ENCODE results near the gene OR2C1. TPM values are rescaled to one million over a fixed set of nuclear protein-coding genes. Genes with fewer than 3 reads are reported as not detected.

Gene OR2C1
- under 1 TPM in 7 of 8 experiments, not detected in 1; 0.20 to 0.86 (median 0.31) TPM for total RNA-seq

DNA sequence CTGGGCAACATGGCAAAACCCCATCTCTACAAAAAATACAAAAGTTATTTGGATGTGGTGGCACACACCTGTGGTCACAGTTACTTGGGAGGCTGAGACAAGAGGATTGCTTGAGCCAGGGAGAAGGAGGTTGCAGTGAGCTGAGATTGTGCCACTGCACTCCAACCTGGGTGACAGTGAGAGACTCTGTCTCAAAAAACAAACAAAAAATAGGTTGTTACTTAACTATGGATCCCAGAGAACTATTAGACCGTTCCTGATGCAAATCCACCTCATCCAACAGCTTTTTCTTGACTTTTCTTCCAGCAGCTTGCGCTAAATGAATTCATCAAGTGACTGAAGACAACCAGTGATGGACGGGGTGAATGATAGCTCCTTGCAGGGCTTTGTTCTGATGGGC lies at the start of gene OR2C1:
TSS of gene OR2C1 (plus strand) at position 301 of the 400 bp plus-strand sequence. CDS start at position 353, 52 bp downstream.
- WGBS, 10 experiments = 0 to 75% (median 23%) methylated on average over 1 to 3 of the region's 3 CpGs; no CpG with 5 or more reads in 4 of the 10 experiments
- no peaks in the 10 kb centered on the region for H3K4me1 ChIP-seq (replicated peaks in 1 of 2)
- in situ Hi-C loops (cut with MboI; ENCODE audit: low pct_unique_long_range_greater_than_20kb in 2 of 9, low sequenced_read_pairs in 9 of 9, unreplicated experiment in 9 of 9) = no loop called here
- ATAC-seq (replicated peaks in 6 of 8) = no peak
- no peak within 1 kb of the TSS for H3K27ac ChIP-seq
- H3K4me3 ChIP-seq = no peak within 1 kb of the TSS

DNA sequence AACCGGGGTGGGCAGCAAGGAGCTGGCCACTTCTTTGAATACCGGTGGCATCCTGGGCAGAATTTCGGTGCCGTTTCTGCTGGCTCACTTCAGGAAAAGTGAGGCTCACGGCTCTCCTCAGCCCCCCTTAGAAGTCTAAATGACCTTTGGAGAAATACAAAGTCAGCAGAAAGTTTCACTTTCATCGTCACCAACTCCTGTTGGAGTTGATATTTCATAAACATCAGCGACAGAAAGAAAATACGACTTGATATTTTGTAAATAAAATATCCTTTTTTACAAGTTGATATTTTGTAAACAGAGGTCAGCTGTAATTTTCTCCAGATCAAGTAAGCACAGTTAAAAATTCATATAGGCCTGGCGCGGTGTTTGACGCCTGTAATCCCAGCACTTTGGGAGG lies 49.6 kb upstream of the OR2C1 start:
- Histone ChIP-seq H3K4me1 (replicated peaks in 1 of 2) (peaks cover 3 to 8% of the 10 kb centered on the region in 2 donors), H3K4me3 (peak overlapping the region; percentile 63 to 97 (median 83)), H3K27ac (peak overlapping the region; percentile 94 to 98)
- in situ Hi-C loops (cut with MboI; ENCODE audit: low pct_unique_long_range_greater_than_20kb in 2 of 9, low sequenced_read_pairs in 9 of 9, unreplicated experiment in 9 of 9) = no loop called here
- no peak for ATAC-seq (replicated peaks in 6 of 8)
- WGBS, 10 experiments = 33 to 93% (median 78%) methylated on average over 2 to 11 of the region's 11 CpGs; no CpG with 5 or more reads in 1 of the 10 experiments

DNA sequence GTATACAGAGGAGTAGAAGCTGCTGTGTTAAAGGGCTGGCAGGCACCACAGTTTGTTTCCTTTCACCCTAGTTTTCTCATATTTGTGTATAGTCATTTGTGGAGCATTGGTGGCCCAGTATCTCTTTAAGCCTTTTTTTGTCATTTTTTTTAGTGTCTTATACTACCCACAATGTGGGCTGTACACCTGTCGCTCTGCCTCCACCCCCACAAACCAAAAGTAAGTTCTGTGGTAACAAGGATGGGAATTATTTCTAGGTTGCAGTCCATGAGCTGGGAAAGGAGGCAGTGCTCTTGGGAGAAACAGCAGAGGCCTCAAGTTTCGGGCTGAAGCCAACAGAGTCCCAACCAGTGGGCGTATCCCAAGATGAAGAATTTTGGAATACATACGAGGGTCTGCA lies 44.2 kb upstream of the OR2C1 start:
- Histone ChIP-seq H3K4me1 (replicated peaks in 1 of 2) (no peaks in the 10 kb centered on the region), H3K4me3 (no peak overlapping the region), H3K27ac (no peak overlapping the region)
- no peak for ATAC-seq (replicated peaks in 6 of 8)
- 80 to 100% (median 100%) methylated on average over 1 to 4 of the region's 4 CpGs for WGBS, 10 experiments
- in situ Hi-C loops (cut with MboI; ENCODE audit: low pct_unique_long_range_greater_than_20kb in 2 of 9, low sequenced_read_pairs in 9 of 9, unreplicated experiment in 9 of 9) = no loop called here

- Histone ChIP-seq H3K27ac (no peak overlapping the region), H3K4me1 (replicated peaks in 1 of 2) (no peaks in the 10 kb centered on the region), H3K4me3 (no peak overlapping the region)
- in situ Hi-C loops (cut with MboI; ENCODE audit: low pct_unique_long_range_greater_than_20kb in 2 of 9, low sequenced_read_pairs in 9 of 9, unreplicated experiment in 9 of 9) = no loop called here
- ATAC-seq (replicated peaks in 6 of 8) = no peak
- WGBS, 10 experiments = 71 to 100% (median 98%) methylated on average over 1 to 3 of the region's 3 CpGs
These were observed 38.2 kb upstream of the OR2C1 start for GRCh38 chr16:3317315-3317999.

GRCh38 chr16:3321816-3322215 lies 33.9 kb upstream of the OR2C1 start:
- Histone ChIP-seq H3K4me3 (no peak overlapping the region), H3K4me1 (replicated peaks in 1 of 2) (no peaks in the 10 kb centered on the region), H3K27ac (no peak overlapping the region)
- 32 to 100% (median 70%) methylated on average over 1 to 2 of the region's 2 CpGs; no CpG with 5 or more reads in 1 of the 10 experiments for whole genome bisulfite sequencing, 10 experiments
- in situ Hi-C loops (cut with MboI; ENCODE audit: low pct_unique_long_range_greater_than_20kb in 2 of 9, low sequenced_read_pairs in 9 of 9, unreplicated experiment in 9 of 9) = no loop called here
- no peak for ATAC-seq (replicated peaks in 6 of 8)

DNA sequence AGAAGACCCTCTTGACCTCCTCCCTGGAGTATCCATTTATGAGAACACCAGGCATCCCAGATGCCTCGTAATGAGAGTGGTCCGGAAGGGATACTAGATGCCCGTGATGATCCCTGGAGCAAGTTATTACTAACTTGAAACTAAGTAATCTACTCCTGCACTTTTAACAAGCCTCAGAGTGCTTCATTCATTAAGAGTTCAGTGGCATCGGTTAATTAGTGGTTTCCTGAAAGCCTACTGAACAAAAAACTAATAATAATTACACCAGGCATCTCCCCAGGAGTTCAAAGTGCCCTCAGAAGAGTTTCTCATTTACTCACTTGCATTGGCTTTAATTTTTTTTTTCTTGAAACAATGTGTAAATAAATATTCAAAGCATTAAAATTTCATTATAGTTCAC lies 28.2 kb upstream of the OR2C1 start:
- 0 to 60% (median 47%) methylated on average over 1 to 4 of the region's 4 CpGs for WGBS, 10 experiments

GRCh38 chr16:3328104-3328503 lies 27.6 kb upstream of the OR2C1 start:
- WGBS, 10 experiments = 19 to 58% (median 51%) methylated on average over 1 to 3 of the region's 3 CpGs; no CpG with 5 or more reads in 2 of the 10 experiments

More for the DNA sequence above, 28.2 kb upstream of the OR2C1 start:
- Histone ChIP-seq H3K4me3 (no peak overlapping the region), H3K27ac (no peak overlapping the region), H3K4me1 (replicated peaks in 1 of 2) (no peaks in the 10 kb centered on the region)
- no peak for ATAC-seq (replicated peaks in 6 of 8)
- in situ Hi-C loops (cut with MboI; ENCODE audit: low pct_unique_long_range_greater_than_20kb in 2 of 9, low sequenced_read_pairs in 9 of 9, unreplicated experiment in 9 of 9) = no loop called here

GRCh38 chr16:3328643-3329042 lies 27.0 kb upstream of the OR2C1 start:
- Histone ChIP-seq H3K4me3 (no peak overlapping the region), H3K4me1 (replicated peaks in 1 of 2) (no peaks in the 10 kb centered on the region), H3K27ac (no peak overlapping the region)
- ATAC-seq (replicated peaks in 6 of 8) = no peak
- in situ Hi-C loops (cut with MboI; ENCODE audit: low pct_unique_long_range_greater_than_20kb in 2 of 9, low sequenced_read_pairs in 9 of 9, unreplicated experiment in 9 of 9) = no loop called here
- 0 to 50% (median 27%) methylated on average over 1 to 2 of the region's 2 CpGs; no CpG with 5 or more reads in 4 of the 10 experiments for WGBS, 10 experiments

More at GRCh38 chr16:3328104-3328503, 27.6 kb upstream of the OR2C1 start:
- Histone ChIP-seq H3K4me1 (replicated peaks in 1 of 2) (no peaks in the 10 kb centered on the region), H3K4me3 (no peak overlapping the region), H3K27ac (no peak overlapping the region)
- ATAC-seq (replicated peaks in 6 of 8) = no peak
- in situ Hi-C loops (cut with MboI; ENCODE audit: low pct_unique_long_range_greater_than_20kb in 2 of 9, low sequenced_read_pairs in 9 of 9, unreplicated experiment in 9 of 9) = no loop called here

DNA sequence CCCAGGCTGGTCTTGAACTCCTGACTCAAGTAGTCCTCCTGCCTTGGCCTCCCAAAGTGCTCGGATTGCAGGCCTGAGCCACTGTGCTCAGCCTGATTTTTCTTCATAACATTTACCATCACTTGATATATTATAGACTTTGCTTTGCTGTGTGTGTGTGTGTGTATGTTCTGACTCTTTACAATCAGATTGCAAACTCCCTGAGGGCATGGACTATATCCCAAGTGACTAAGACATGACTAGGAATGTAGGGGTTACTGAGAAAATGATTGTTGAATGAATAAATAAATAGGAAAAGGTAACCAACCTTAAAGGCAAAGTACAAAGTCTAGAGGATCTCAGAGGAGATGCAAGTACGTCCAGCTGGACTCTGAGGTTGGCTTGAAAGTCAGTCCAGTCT lies 9.6 kb upstream of the OR2C1 start:
- no peak for ATAC-seq (replicated peaks in 6 of 8)
- no peaks in the 10 kb centered on the region for H3K4me1 ChIP-seq (replicated peaks in 1 of 2)
- no peak overlapping the region for H3K4me3 ChIP-seq
- in situ Hi-C loops (cut with MboI; ENCODE audit: low pct_unique_long_range_greater_than_20kb in 2 of 9, low sequenced_read_pairs in 9 of 9, unreplicated experiment in 9 of 9) = no loop called here
- no peak overlapping the region for H3K27ac ChIP-seq
- WGBS, 10 experiments = 0 to 71% (median 30%) methylated on average over 1 to 2 of the region's 2 CpGs

DNA sequence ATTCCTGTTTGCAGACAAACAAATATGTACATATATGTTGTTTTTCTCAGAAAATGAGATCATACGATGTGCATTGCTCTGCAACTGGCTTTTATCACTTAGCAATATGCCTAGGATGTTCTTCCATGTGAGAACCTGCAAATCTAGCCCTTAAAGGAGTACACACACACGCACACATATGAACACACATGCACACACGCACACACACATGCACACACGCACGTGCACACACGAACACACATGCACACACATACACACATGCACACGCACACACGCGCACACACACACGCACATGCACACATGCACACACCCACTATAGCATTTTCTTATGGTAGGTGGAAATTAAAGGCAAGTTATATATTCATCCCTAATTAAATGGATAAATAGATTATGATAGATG lies 8.1 kb upstream of the OR2C1 start:
- no peak for ATAC-seq (replicated peaks in 6 of 8)
- no peak overlapping the region for H3K4me3 ChIP-seq
- no peaks in the 10 kb centered on the region for H3K4me1 ChIP-seq (replicated peaks in 1 of 2)
- H3K27ac ChIP-seq = no peak overlapping the region
- 20 to 86% (median 55%) methylated on average over 1 to 8 of the region's 10 CpGs for WGBS, 10 experiments
- in situ Hi-C loops (cut with MboI; ENCODE audit: low pct_unique_long_range_greater_than_20kb in 2 of 9, low sequenced_read_pairs in 9 of 9, unreplicated experiment in 9 of 9) = no loop called here

DNA sequence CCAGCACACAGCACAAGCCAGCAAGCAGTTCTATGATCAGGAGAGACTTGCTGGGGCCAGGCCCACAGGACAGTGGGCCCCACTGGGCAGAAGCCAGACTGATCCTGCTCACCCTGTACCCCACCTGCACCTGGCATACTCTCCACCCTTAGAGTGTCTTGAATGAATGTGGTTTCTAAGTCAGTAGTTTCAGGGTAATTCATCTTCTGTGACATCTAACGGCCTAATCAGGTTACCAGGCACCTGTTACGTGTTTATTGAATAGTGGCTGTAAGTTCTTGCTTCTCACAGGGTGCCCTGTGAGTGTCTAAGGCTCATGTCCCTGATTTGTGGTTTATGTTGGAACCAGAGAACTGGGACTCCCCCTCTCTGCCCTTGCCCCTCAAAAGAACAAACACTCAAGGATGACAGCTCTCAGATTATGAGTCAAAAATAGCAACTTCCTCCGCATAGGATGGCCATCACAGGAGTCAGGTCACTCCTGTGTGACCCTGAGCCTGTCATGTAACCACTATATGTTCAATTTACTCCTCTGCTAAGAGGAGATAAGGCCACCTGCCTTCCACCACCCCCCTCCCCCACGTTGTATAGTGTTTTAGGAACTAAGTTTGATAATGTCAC lies 7.0 kb upstream of the OR2C1 start:
- ATAC-seq (replicated peaks in 6 of 8) = no peak
- no peak overlapping the region for H3K27ac ChIP-seq

DNA sequence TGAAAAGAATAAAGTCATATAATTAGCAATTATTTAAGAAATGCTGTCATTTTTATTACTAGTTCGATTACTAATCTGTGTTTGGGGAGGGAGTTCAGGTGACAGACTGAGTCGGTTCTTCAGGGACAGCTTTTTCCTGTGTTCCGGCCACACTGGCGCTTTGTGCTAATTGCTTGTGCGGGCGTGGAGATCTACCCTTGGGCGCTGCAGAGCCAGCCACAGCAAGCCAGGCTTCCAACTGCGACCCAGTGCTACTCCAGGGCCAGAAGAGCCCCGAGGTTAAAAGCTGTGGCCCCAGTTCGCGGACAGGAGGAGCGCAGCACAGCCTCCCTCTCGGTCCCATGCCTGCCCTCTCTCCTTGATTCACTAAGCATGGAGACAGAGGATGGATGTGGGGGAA lies 6.5 kb upstream of the OR2C1 start:
- in situ Hi-C loops (cut with MboI; ENCODE audit: low pct_unique_long_range_greater_than_20kb in 2 of 9, low sequenced_read_pairs in 9 of 9, unreplicated experiment in 9 of 9) = no loop called here
- 23 to 93% (median 67%) methylated on average over 3 to 10 of the region's 13 CpGs; no CpG with 5 or more reads in 3 of the 10 experiments for WGBS, 10 experiments
- H3K4me1 ChIP-seq (replicated peaks in 1 of 2) = no peaks in the 10 kb centered on the region
- H3K4me3 ChIP-seq = no peak overlapping the region
- H3K27ac ChIP-seq = no peak overlapping the region
- no peak for ATAC-seq (replicated peaks in 6 of 8)

More for the DNA sequence above, 7.0 kb upstream of the OR2C1 start:
- Histone ChIP-seq H3K4me3 (no peak overlapping the region), H3K4me1 (replicated peaks in 1 of 2) (no peaks in the 10 kb centered on the region)
- in situ Hi-C loops (cut with MboI; ENCODE audit: low pct_unique_long_range_greater_than_20kb in 2 of 9, low sequenced_read_pairs in 9 of 9, unreplicated experiment in 9 of 9) = no loop called here
- 0 to 60% (median 18%) methylated on average over 1 to 4 of the region's 4 CpGs; no CpG with 5 or more reads in 2 of the 10 experiments for WGBS, 10 experiments

GRCh38 chr16:3356118-3356517 lies 429 bp downstream of the OR2C1 start:
- in situ Hi-C loops (cut with MboI; ENCODE audit: low pct_unique_long_range_greater_than_20kb in 2 of 9, low sequenced_read_pairs in 9 of 9, unreplicated experiment in 9 of 9) = no loop called here

More at GRCh38 chr16:3356118-3356517, 429 bp downstream of the OR2C1 start:
- ATAC-seq (replicated peaks in 6 of 8) = no peak
- Histone ChIP-seq H3K4me1 (replicated peaks in 1 of 2) (no peaks in the 10 kb centered on the region), H3K4me3 (no peak overlapping the region), H3K27ac (no peak overlapping the region)
- WGBS, 10 experiments = 37 to 100% (median 60%) methylated on average over 1 to 6 of the region's 10 CpGs; no CpG with 5 or more reads in 5 of the 10 experiments
